Measurements from ENCODE around the gene ZBTB17. TPM values are rescaled to one million over a fixed set of nuclear protein-coding genes. Genes with fewer than 3 reads are reported as not detected.

The ZBTB17 gene
- total RNA-seq, 1 donor: 40.0 TPM

GRCh38 chr1:15997637-15998280 lies 21.9 kb upstream of the ZBTB17 start:
- H3K4me3 ChIP-seq (ENCODE audit: low read length): no peak overlapping the region
- H3K9me3 ChIP-seq (ENCODE audit: low read depth, low read length): no peaks in the 10 kb centered on the region
- H3K4me1 ChIP-seq (ENCODE audit: insufficient read depth, low read length): no peaks in the 10 kb centered on the region
- no peaks in the 10 kb centered on the region for H3K27me3 ChIP-seq (ENCODE audit: insufficient read depth, low read length)

GRCh38 chr1:15997076-15997585 lies 21.2 kb upstream of the ZBTB17 start:
- Histone ChIP-seq H3K4me3 (ENCODE audit: low read length) (no peak overlapping the region), H3K9me3 (ENCODE audit: low read depth, low read length) (no peaks in the 10 kb centered on the region), H3K27me3 (ENCODE audit: insufficient read depth, low read length) (no peaks in the 10 kb centered on the region), H3K4me1 (ENCODE audit: insufficient read depth, low read length) (no peaks in the 10 kb centered on the region)

- Histone ChIP-seq H3K4me1 (ENCODE audit: insufficient read depth, low read length) (no peaks in the 10 kb centered on the region), H3K9me3 (ENCODE audit: low read depth, low read length) (no peaks in the 10 kb centered on the region), H3K4me3 (ENCODE audit: low read length) (no peak overlapping the region), H3K27me3 (ENCODE audit: insufficient read depth, low read length) (no peaks in the 10 kb centered on the region)
Measured at GRCh38 chr1:15994590-15995351, 18.9 kb upstream of the ZBTB17 start.

GRCh38 chr1:15994081-15994480 lies 18.2 kb upstream of the ZBTB17 start:
- H3K4me1 ChIP-seq (ENCODE audit: insufficient read depth, low read length): no peaks in the 10 kb centered on the region
- no peaks in the 10 kb centered on the region for H3K27me3 ChIP-seq (ENCODE audit: insufficient read depth, low read length)
- no peaks in the 10 kb centered on the region for H3K9me3 ChIP-seq (ENCODE audit: low read depth, low read length)
- H3K4me3 ChIP-seq (ENCODE audit: low read length): no peak overlapping the region

GRCh38 chr1:15993666-15994065 lies 17.8 kb upstream of the ZBTB17 start:
- no peaks in the 10 kb centered on the region for H3K9me3 ChIP-seq (ENCODE audit: low read depth, low read length)
- H3K27me3 ChIP-seq (ENCODE audit: insufficient read depth, low read length): no peaks in the 10 kb centered on the region
- H3K4me3 ChIP-seq (ENCODE audit: low read length): no peak overlapping the region

GRCh38 chr1:15992582-15993500 lies 16.9 kb upstream of the ZBTB17 start:
- Histone ChIP-seq H3K27me3 (ENCODE audit: insufficient read depth, low read length) (no peaks in the 10 kb centered on the region), H3K4me3 (ENCODE audit: low read length) (no peak overlapping the region), H3K9me3 (ENCODE audit: low read depth, low read length) (no peaks in the 10 kb centered on the region), H3K4me1 (ENCODE audit: insufficient read depth, low read length) (no peaks in the 10 kb centered on the region)

More at GRCh38 chr1:15993666-15994065, 17.8 kb upstream of the ZBTB17 start:
- no peaks in the 10 kb centered on the region for H3K4me1 ChIP-seq (ENCODE audit: insufficient read depth, low read length)

- Histone ChIP-seq H3K9me3 (ENCODE audit: low read depth, low read length) (no peaks in the 10 kb centered on the region), H3K4me1 (ENCODE audit: insufficient read depth, low read length) (no peaks in the 10 kb centered on the region), H3K4me3 (ENCODE audit: low read length) (no peak overlapping the region), H3K27me3 (ENCODE audit: insufficient read depth, low read length) (no peaks in the 10 kb centered on the region)
Measured at GRCh38 chr1:15992187-15992553, 16.3 kb upstream of the ZBTB17 start.

- no peaks in the 10 kb centered on the region for H3K4me1 ChIP-seq (ENCODE audit: insufficient read depth, low read length)
- no peaks in the 10 kb centered on the region for H3K27me3 ChIP-seq (ENCODE audit: insufficient read depth, low read length)
- no peak overlapping the region for H3K4me3 ChIP-seq (ENCODE audit: low read length)
- no peaks in the 10 kb centered on the region for H3K9me3 ChIP-seq (ENCODE audit: low read depth, low read length)
Measured at GRCh38 chr1:15991427-15992186, 15.7 kb upstream of the ZBTB17 start.

GRCh38 chr1:15989776-15990175 lies 13.9 kb upstream of the ZBTB17 start:
- Histone ChIP-seq H3K9me3 (ENCODE audit: low read depth, low read length) (no peaks in the 10 kb centered on the region), H3K4me1 (ENCODE audit: insufficient read depth, low read length) (peaks cover 4% of the 10 kb centered on the region), H3K4me3 (ENCODE audit: low read length) (no peak overlapping the region), H3K27me3 (ENCODE audit: insufficient read depth, low read length) (no peaks in the 10 kb centered on the region)

GRCh38 chr1:15988856-15989736 lies 13.2 kb upstream of the ZBTB17 start:
- Histone ChIP-seq H3K4me3 (ENCODE audit: low read length) (no peak overlapping the region), H3K9me3 (ENCODE audit: low read depth, low read length) (no peaks in the 10 kb centered on the region), H3K4me1 (ENCODE audit: insufficient read depth, low read length) (peaks cover 4% of the 10 kb centered on the region), H3K27me3 (ENCODE audit: insufficient read depth, low read length) (no peaks in the 10 kb centered on the region)

GRCh38 chr1:15985611-15986297 lies 9.9 kb upstream of the ZBTB17 start:
- Histone ChIP-seq H3K4me1 (ENCODE audit: insufficient read depth, low read length) (peaks cover 4% of the 10 kb centered on the region), H3K4me3 (ENCODE audit: low read length) (no peak overlapping the region), H3K27me3 (ENCODE audit: insufficient read depth, low read length) (no peaks in the 10 kb centered on the region), H3K9me3 (ENCODE audit: low read depth, low read length) (no peaks in the 10 kb centered on the region)

- Histone ChIP-seq H3K4me1 (ENCODE audit: insufficient read depth, low read length) (peaks cover 4% of the 10 kb centered on the region), H3K9me3 (ENCODE audit: low read depth, low read length) (no peaks in the 10 kb centered on the region), H3K27me3 (ENCODE audit: insufficient read depth, low read length) (no peaks in the 10 kb centered on the region), H3K4me3 (ENCODE audit: low read length) (no peak overlapping the region)
Measured at GRCh38 chr1:15983275-15983674, 7.4 kb upstream of the ZBTB17 start.

- Histone ChIP-seq H3K4me1 (ENCODE audit: insufficient read depth, low read length) (peaks cover 4% of the 10 kb centered on the region), H3K27me3 (ENCODE audit: insufficient read depth, low read length) (no peaks in the 10 kb centered on the region), H3K9me3 (ENCODE audit: low read depth, low read length) (no peaks in the 10 kb centered on the region), H3K4me3 (ENCODE audit: low read length) (no peak overlapping the region)
Measured at GRCh38 chr1:15981679-15982078, 5.8 kb upstream of the ZBTB17 start.
